Activated CD4-positive, alpha-beta T cell treated with anti-CD3 and anti-CD28 coated beads, Interleukin-2, Interleukin-4, amounts not matched to agents 100 ng/mL and 50 ng/mL, durations not matched to agents 16 hours and 8 hours (primary cell): ENCODE data around the gene AWAT1.
"Not testable (repeated sequence)": the region's sequence is repeated elsewhere in the genome, so short reads cannot be mapped to it uniquely, and the experiment has no call there.

ENCODE experiments used
- DNase-seq: peaks from one replicate; pipeline ENCODE4 v3.0.0-alpha.2; 2020; ENCODE audit warnings: low spot score

Gene AWAT1

DNA sequence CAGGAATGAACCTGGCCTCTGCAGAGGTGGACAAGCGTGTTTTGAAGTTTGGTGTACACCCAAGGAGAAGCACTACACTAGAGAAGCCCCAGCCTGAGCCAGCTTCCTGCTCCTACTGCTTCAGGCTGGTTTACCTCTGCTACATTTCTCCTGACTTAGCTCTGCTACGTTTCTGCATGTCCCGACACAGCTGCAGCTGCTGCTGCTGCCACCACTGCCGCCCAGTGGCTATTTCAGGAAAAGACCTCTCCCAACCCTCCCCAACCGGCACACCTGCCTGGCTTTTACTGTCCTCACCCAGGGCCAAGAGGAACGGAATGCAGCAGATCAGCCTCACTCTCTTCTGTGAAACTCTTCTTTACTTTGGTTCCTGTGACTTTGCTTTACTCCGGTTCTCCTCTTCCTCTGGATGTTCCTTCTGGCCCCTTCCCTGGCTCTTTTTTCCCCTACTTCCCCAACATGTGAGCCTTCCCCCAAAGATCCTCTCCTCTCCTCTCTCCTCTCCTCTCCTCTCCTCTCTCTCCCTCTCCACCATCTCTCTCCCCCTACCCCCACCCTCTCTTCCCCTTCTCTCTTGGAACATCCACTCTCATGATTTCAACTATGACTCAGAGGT is 28.6 kb downstream of the AWAT1 start:
- DNase-seq = peak; percentile 50

DNA sequence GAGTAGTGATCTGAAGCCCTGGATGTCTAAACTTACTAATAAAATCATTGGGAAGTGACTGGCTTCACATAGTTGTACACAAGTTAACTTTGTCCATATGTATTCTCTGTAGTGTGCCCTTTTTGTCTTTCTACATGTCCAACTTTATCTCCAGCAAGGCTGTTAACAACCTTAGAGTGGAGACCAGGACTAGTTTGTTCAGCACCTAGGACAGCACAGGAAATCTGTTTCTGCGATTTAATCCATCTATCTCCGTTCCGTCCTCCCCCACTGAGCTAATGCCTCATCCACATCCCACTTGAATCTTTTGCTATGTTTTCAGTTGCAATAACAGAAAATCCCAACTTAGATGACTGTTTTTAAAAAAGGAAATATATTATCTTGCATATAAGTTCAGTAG is 30.3 kb downstream of the AWAT1 start:
- DNase-seq = no peak

DNA sequence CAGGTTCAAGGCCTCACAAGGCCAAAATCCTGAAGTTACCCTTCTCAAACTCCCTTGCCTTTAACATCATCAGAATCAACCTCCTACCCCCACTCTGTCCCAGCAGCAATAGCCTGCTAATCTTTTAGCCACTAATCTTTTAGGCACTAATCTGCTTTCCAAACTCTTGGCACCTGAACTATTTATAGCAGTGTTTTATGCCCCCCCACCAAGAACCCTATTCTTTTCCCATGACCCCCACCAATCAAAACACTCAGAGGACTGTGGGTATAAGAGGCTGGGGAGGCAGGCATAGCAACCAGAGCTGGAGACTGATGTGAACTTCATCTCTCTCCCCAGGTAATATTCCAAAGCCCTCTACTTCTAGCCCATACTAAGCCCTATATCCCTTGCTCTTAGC is 33.6 kb downstream of the AWAT1 start, which contains the start of gene ARR3:
ARR3 (plus strand) TSS at position 301 of the 400 bp plus-strand sequence. CDS start 1,052 bp downstream, outside the sequence.
- DNase-seq = no peak

DNA sequence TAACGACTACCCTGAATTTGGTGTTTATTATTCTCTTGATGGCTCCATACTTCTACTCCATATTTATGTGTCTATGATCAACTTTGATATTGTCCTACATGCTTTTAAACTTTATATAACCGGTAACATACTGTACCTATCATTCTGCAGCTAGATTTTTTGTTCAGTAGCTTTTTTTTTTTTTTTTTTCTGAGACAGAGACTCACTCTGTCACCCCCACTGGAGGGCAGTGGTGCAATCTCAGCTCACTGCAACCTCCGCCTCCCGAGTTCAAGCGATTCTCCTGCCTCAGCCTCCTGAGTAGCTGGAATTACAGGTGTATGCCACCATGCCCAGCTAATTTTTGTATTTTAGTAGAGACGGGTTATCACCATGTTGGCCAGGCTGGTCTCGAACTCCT is 39.6 kb downstream of the AWAT1 start:
- not testable (repeated sequence) for DNase-seq

DNA sequence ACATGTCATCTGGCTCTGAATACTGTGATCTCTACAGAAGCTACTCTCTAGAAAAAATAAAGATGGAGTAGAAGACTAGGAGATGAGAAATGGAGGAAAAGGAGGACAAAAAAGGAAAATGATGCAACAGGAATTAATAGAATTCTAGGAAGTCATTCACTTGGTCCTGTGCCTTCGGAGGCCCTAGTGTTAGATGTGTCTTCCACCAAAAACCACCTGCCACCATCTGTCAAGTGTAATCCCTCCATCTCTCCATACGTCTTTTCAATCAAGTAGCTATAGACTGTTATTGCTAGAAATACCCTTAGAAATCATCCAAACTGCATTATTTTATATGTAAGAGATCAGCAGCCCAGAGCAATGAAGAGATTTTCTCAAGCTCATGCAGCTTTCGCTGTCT is 44.6 kb downstream of the AWAT1 start:
- no peak for DNase-seq

DNA sequence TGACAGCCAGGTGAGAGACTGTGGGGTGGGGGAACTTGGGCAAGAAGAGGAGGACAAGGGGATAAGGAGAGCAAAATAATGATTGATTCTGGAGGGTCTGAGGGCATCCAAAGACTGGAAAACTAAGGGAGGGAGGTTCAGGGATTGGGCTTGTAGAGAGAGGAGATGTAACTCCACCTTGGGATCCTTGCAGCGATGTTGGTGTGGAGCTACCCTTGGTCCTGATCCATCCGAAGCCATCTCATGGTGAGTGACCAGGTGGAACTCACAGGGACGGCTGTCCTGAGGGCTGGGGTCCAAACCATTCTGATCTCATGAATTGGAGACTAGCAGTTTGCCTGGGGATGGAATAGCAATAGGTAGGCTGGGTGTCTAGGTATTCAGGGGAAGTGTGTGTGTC is 46.1 kb downstream of the AWAT1 start:
- no peak for DNase-seq

DNA sequence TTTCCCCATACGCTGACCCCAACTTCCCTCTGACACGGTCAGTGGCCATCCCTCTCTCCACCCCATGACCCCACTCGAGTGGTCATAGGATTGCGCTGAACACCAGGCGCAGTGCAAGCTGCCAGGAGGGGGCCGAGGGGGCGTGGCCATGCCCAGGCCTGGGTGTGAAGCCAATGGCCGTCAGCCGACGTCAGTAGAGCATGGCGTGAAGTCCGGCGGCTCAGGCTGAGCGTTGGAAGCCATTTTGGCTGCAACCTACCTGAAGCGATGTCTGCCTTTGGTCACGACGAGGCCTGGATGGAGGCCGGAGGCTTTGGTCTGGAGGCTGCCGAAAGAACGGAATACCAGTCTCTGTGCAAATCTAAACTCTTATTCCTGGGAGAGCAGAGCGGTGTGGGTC is 47.5 kb downstream of the AWAT1 start, which contains the start of gene RAB41:
RAB41 (plus strand) TSS at position 222 of the 400 bp plus-strand sequence; CDS start at position 268, 46 bp downstream.
- DNase-seq = no peak

DNA sequence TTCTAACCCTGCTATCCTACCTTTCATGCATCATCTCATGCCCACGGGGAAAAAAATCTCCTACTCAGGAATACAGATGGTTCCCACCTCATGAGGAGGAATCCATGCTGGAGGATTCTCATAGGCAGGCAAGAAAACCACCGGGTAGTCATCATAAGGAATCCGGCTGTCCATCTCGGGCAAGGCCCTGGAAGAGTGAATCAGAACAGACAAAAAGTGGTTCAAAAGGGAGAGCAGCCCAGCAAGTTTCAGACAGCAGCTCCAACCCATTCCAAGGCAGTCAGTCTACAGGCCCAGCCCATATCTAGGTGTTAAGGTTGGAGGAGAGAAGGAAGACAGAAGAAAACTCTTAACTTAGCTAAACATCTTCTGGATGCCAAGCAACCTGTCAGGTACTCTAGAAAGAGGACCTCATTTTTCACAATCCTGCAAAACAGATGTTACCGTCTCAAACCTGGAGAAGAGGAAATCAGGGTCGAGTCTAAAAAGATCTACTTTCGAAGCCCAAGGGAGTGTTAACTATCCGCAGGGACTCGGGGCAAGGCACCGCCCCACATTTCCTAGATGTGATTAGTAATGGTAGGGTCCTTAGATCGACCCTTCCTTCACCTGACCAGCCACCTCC is 54.8 kb downstream of the AWAT1 start:
- DNase-seq = no peak
